Measurements from ENCODE around the gene GPC6.

GRCh38 chr13:93559718-93560117 is 333.1 kb downstream of the GPC6 start:
- TF ChIP-seq POLR2AphosphoS5 (IDR thresholded peaks at IDR 0.05) (no peak), CTCF (IDR thresholded peaks at IDR 0.05 in 8 of 11, conservative IDR thresholded peaks at IDR 0.05 in 3 of 11) (no peak), POLR2A (IDR thresholded peaks at IDR 0.05) (no peak)
